HPDE6-E6E7 (cell line): Measurements from ENCODE around the gene SYT2.
"Not testable (repeated sequence)": the region's sequence is repeated elsewhere in the genome, so short reads cannot be mapped to it uniquely, and the experiment has no call there.

Experiments
- DNase-seq: peaks from one replicate; pipeline ENCODE4 v3.0.0; 2011; ENCODE audit warnings: missing footprints; ENCODE audit errors: extremely low spot score

The SYT2 gene

GRCh38 chr1:202571719-202572339 lies 138.4 kb downstream of the SYT2 start:
- DNase-seq = no peak

GRCh38 chr1:202569393-202570322 lies 140.6 kb downstream of the SYT2 start:
- no peak for DNase-seq

GRCh38 chr1:202568826-202569225 lies 141.4 kb downstream of the SYT2 start:
- DNase-seq = no peak

- no peak for DNase-seq
Observed at GRCh38 chr1:202568410-202568809, 141.8 kb downstream of the SYT2 start.

GRCh38 chr1:202567738-202568137 lies 142.5 kb downstream of the SYT2 start:
- no peak for DNase-seq

GRCh38 chr1:202565890-202566602 lies 144.2 kb downstream of the SYT2 start:
- DNase-seq = no peak

- no peak for DNase-seq
Observed at GRCh38 chr1:202564958-202565495, 145.2 kb downstream of the SYT2 start.

GRCh38 chr1:202563818-202564217 lies 146.4 kb downstream of the SYT2 start:
- DNase-seq = no peak

GRCh38 chr1:202562444-202563060 lies 147.7 kb downstream of the SYT2 start:
- DNase-seq = no peak

- DNase-seq = no peak
Observed at GRCh38 chr1:202561726-202562443, 148.4 kb downstream of the SYT2 start.

- DNase-seq = no peak
Observed at GRCh38 chr1:202561240-202561639, 149.0 kb downstream of the SYT2 start.

- not testable (repeated sequence) for DNase-seq
Observed at GRCh38 chr1:202557662-202558061, 152.6 kb downstream of the SYT2 start.

- DNase-seq = not testable (repeated sequence)
Observed at GRCh38 chr1:202556037-202556436, 154.2 kb downstream of the SYT2 start.

- DNase-seq = not testable (repeated sequence)
Observed at GRCh38 chr1:202554619-202555018, 155.6 kb downstream of the SYT2 start.

GRCh38 chr1:202553560-202554038 lies 156.7 kb downstream of the SYT2 start:
- DNase-seq = no peak

GRCh38 chr1:202553078-202553477 lies 157.2 kb downstream of the SYT2 start:
- DNase-seq = not testable (repeated sequence)

GRCh38 chr1:202552615-202553014 lies 157.6 kb downstream of the SYT2 start:
- not testable (repeated sequence) for DNase-seq

GRCh38 chr1:202551683-202552082 lies 158.6 kb downstream of the SYT2 start:
- no peak for DNase-seq

GRCh38 chr1:202550088-202550487 lies 160.2 kb downstream of the SYT2 start:
- DNase-seq = not testable (repeated sequence)

- no peak for DNase-seq
Observed at GRCh38 chr1:202547215-202547614, 163.0 kb downstream of the SYT2 start.

- not testable (repeated sequence) for DNase-seq
Observed at GRCh38 chr1:202546796-202547195, 163.5 kb downstream of the SYT2 start.
